GM18508 (cell line): Measurements from ENCODE around the gene LSG1.
"Not testable (repeated sequence)": the region's sequence is repeated elsewhere in the genome, so short reads cannot be mapped to it uniquely, and the experiment has no call there.

Source experiments
- ATAC-seq: cut with Tn5 transposase; IDR thresholded peaks from one replicate; pipeline ENCODE4 v1.9.1; 2021; ENCODE audit warnings: moderate number of reproducible peaks; ENCODE audit not compliant: insufficient read depth, unreplicated experiment

LSG1 gene

GRCh38 chr3:194659778-194660177, 12.2 kb downstream of the LSG1 start:
- ATAC-seq, result no peak

- ATAC-seq, result no peak
Observed at GRCh38 chr3:194658477-194659242, 13.3 kb downstream of the LSG1 start.

- no peak for ATAC-seq
Observed at GRCh38 chr3:194657439-194657838, 14.6 kb downstream of the LSG1 start.

GRCh38 chr3:194654443-194654842, 17.5 kb downstream of the LSG1 start:
- ATAC-seq, result peak; percentile 82

- no peak for ATAC-seq
Observed at GRCh38 chr3:194647747-194648146, 24.2 kb downstream of the LSG1 start.

GRCh38 chr3:194642769-194643168, 29.2 kb downstream of the LSG1 start:
- ATAC-seq, result no peak

GRCh38 chr3:194640829-194641228, 31.2 kb downstream of the LSG1 start:
- ATAC-seq, result no peak

- ATAC-seq, result no peak
Observed at GRCh38 chr3:194638991-194639605, 32.9 kb downstream of the LSG1 start.

- no peak for ATAC-seq
Observed at GRCh38 chr3:194637541-194638400, 34.2 kb downstream of the LSG1 start.

- ATAC-seq, result no peak
Observed at GRCh38 chr3:194637066-194637465, 34.9 kb downstream of the LSG1 start.

GRCh38 chr3:194633349-194634004, 38.5 kb downstream of the LSG1 start, which contains the start of gene TMEM44:
Gene TMEM44 (minus strand): TSS chr3:194633419. CDS start chr3:194633215, 204 bp downstream.
- no peak for ATAC-seq

GRCh38 chr3:194632809-194633348, 39.1 kb downstream of the LSG1 start:
- no peak for ATAC-seq

GRCh38 chr3:194632226-194632808, 39.7 kb downstream of the LSG1 start:
- no peak for ATAC-seq

- ATAC-seq, result no peak
Observed at GRCh38 chr3:194631696-194632095, 40.3 kb downstream of the LSG1 start.

GRCh38 chr3:194630681-194631080, 41.3 kb downstream of the LSG1 start:
- not testable (repeated sequence) for ATAC-seq

GRCh38 chr3:194624956-194625355, 47.0 kb downstream of the LSG1 start:
- ATAC-seq, result no peak

GRCh38 chr3:194623449-194624290, 48.3 kb downstream of the LSG1 start:
- no peak for ATAC-seq

GRCh38 chr3:194622621-194623340, 49.2 kb downstream of the LSG1 start:
- no peak for ATAC-seq
